Mucosa of stomach (tissue), 1 donor: Measurements from ENCODE around the gene PARD3.

Experiments used
- H3K27me3 ChIP-seq: one replicate; pipeline ENCODE4 v1.7.0; 2013; ENCODE audit warnings: mild to moderate bottlenecking, low read length; ENCODE audit not compliant: control insufficient read depth, insufficient read depth
- H3K36me3 ChIP-seq: one replicate; pipeline ENCODE4 v1.7.0; 2013; ENCODE audit warnings: low read length; ENCODE audit not compliant: control insufficient read depth, insufficient read depth
- H3K4me1 ChIP-seq: one replicate; pipeline ENCODE4 v1.7.0; 2013; ENCODE audit warnings: mild to moderate bottlenecking, low read length; ENCODE audit not compliant: control insufficient read depth, insufficient read depth
- H3K4me3 ChIP-seq: one replicate; pipeline ENCODE4 v1.7.0; 2013; ENCODE audit warnings: low read length
- H3K9ac ChIP-seq: one replicate; pipeline ENCODE4 v1.7.0; 2013; ENCODE audit warnings: mild to moderate bottlenecking, low read length, moderate library complexity
- H3K9me3 ChIP-seq: one replicate; pipeline ENCODE4 v1.7.0; 2013; ENCODE audit warnings: mild to moderate bottlenecking, low read length, moderate library complexity; ENCODE audit not compliant: control insufficient read depth
- donor health status: Pancreatic carcinoma.

PARD3 gene

DNA sequence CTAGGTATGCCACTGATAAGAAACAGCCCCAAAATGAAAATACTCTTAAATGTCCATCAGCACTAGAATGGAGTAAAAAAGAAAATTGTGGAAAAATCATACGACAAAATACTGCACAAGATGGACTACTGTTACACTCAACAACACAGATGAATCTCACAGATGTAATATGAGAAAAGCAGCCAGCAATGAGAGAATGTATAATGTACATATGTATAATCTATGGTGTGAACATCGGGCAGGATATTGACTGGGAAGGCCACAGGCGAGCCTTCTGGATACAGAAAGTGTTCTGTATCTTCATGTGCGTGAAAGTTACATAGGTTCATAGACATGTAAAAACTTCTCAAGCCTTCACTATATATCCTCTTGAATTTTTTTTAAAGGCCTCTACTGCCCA lies 212.6 kb downstream of the PARD3 start:
- no peak overlapping the region for H3K9ac ChIP-seq
- H3K36me3 ChIP-seq = no peaks in the 10 kb centered on the region
- H3K27me3 ChIP-seq = no peaks in the 10 kb centered on the region
- H3K4me3 ChIP-seq = no peak overlapping the region
- no peaks in the 10 kb centered on the region for H3K4me1 ChIP-seq
- H3K9me3 ChIP-seq = no peaks in the 10 kb centered on the region

DNA sequence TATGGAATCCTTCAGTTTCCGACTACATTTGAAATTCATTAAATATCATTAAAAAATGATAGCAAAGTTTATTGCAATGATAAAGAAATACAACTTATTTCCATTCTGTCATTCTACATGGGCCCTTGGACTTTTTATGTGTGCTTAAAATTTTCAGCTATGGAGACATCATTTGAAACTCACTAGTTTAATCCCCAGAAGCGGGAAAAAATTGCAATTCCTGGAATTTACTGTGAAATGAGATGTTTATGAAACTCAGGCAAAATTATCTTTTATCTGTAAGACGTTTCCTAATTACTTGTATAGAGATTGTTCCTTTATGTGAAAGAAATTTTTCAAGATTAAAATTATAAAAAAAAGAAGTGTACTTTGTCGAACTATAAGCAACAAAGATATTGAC lies 213.4 kb downstream of the PARD3 start:
- Histone ChIP-seq H3K9ac (no peak overlapping the region), H3K27me3 (no peaks in the 10 kb centered on the region), H3K9me3 (no peaks in the 10 kb centered on the region), H3K4me3 (no peak overlapping the region), H3K36me3 (no peaks in the 10 kb centered on the region), H3K4me1 (no peaks in the 10 kb centered on the region)

DNA sequence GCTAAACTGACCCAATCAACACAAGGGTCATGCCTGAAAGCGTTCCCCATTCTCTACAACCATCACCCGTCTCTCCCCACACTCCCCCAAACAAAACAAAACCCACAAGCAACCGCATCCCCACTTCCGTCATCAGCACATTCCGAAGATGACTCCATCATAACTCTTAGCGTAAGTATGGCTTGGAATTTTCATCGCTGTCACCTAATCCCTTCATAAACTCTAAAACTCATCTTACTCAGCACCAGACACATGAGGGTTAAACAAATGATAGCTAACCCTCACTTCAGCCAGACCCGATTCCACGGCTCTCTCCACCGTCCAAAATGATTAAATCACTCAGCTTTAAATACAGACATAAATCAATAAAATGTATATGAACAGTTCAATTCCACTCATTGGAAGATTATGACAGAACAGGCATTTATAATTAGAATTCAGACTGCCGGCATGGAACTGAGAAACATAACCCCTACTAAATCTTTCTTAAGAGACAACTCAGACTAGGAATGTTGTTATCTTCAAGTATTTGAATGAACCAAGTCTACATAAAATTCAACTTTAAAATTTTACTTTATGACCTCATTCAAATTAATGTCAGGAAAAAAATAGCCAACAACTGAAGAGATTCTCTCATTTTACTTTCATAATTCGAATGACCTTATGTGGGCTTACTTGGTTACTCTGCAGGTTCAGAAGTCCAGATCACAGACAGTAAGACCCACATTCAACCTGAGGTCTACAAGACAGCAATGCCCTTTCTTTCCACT lies 215.9 kb downstream of the PARD3 start:
- Histone ChIP-seq H3K9me3 (no peaks in the 10 kb centered on the region), H3K4me3 (no peak overlapping the region), H3K36me3 (no peaks in the 10 kb centered on the region), H3K27me3 (no peaks in the 10 kb centered on the region), H3K9ac (no peak overlapping the region), H3K4me1 (no peaks in the 10 kb centered on the region)

DNA sequence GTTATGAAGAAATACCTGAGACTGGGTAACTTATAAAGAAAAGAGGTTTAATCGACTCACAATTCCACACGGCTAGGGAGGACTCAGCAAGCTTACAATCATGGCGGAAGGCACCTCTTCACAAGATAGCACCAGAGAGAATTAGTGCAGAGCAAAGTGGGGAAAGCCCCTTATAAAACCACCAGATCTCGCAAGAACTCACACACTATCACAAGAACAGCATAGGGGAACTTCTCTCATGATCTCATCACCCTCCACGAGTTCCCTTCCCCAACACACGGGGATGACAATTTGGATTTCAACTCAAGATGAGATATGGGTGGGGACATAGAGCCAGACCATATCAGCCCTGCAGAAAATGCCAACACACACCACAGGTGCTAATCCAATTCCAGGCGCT lies 218.7 kb downstream of the PARD3 start:
- H3K4me1 ChIP-seq = no peaks in the 10 kb centered on the region
- H3K9ac ChIP-seq = no peak overlapping the region
- no peaks in the 10 kb centered on the region for H3K36me3 ChIP-seq
- H3K4me3 ChIP-seq = no peak overlapping the region
- H3K9me3 ChIP-seq = no peaks in the 10 kb centered on the region
- no peaks in the 10 kb centered on the region for H3K27me3 ChIP-seq

DNA sequence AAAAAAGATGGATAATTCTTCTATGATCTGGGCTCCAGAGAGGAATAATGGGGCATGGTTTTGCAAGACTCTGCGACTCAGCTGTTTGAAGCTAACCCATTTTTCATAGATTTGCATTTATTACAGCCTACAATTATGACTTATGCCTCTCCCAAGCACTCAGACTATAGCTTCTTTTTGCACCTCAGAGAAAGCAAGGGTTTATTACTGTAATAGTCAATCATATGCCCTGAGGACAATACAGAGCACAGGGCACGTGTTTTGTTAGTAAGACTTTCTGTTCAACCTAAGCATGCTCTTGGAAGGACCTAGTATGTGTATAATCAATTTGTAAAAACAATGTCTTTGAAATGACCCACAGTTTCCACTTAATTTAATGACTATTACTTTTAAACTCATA lies 221.2 kb downstream of the PARD3 start:
- H3K4me1 ChIP-seq = no peaks in the 10 kb centered on the region
- H3K36me3 ChIP-seq = no peaks in the 10 kb centered on the region
- H3K4me3 ChIP-seq = no peak overlapping the region
- no peaks in the 10 kb centered on the region for H3K9me3 ChIP-seq
- no peak overlapping the region for H3K9ac ChIP-seq
- no peaks in the 10 kb centered on the region for H3K27me3 ChIP-seq

DNA sequence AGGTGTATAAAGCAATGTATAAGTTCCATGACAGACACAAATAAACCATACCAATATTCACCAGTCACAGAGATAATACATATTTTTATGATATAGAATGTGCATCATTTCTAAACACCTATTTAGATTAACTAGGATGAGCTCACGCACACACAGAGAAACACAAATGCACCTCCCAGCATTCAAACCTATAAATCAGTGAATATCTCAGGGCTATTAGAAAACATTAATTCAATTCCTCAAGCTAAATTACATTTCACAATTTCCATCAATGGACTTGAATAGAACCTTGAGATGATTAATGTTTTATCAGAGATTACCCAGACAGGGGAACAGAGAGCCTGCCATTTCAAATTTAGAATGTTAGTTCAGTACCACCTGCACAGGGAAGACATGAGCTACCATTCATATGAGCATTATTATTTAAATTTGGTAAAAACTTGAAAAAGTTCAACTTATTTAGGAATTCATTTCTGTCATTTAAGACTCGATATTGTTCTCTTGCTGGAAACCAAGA lies 221.7 kb downstream of the PARD3 start:
- no peaks in the 10 kb centered on the region for H3K9me3 ChIP-seq

DNA sequence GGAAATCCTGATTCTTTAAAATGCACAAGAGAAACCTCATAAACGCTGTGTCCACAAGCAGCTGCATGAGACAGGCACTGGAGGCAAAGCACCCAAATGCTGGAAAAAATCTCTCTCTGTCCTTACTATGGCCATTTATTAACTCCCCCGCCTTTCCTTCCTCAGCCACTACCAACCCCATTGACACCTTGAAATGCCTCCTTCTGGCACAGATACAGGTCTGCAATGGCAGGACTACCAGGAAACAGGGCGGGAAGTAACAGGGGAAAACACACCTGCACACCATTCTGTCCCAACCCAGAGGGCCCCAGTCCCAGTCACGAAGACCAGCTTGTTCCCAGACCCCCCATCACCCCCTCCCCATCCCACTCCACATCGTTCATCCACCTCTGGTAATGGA lies 224.3 kb downstream of the PARD3 start:
- no peaks in the 10 kb centered on the region for H3K9me3 ChIP-seq
- no peaks in the 10 kb centered on the region for H3K36me3 ChIP-seq
- no peaks in the 10 kb centered on the region for H3K4me1 ChIP-seq
- no peaks in the 10 kb centered on the region for H3K27me3 ChIP-seq
- H3K9ac ChIP-seq = no peak overlapping the region
- no peak overlapping the region for H3K4me3 ChIP-seq

More for the DNA sequence above, 221.7 kb downstream of the PARD3 start:
- Histone ChIP-seq H3K36me3 (no peaks in the 10 kb centered on the region), H3K4me3 (no peak overlapping the region), H3K4me1 (no peaks in the 10 kb centered on the region), H3K27me3 (no peaks in the 10 kb centered on the region), H3K9ac (no peak overlapping the region)

DNA sequence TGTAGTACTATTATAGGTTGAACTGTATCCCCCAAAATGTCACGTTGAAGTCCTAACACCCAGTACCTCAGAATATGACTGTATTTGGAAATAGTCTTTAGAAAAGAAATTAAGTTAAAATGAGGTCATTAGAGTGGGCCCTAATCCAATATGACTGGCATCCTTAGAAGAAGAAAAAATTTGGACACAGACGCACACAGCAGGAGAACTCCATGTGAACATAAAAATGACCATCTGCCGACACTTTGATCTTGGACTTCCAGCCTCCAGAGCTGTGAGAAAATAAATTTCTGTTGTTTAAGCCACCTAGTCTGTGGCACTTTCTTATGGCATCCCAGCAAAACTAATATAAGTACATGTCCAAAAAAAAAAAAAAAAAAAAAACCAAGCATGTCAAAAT lies 225.8 kb downstream of the PARD3 start:
- Histone ChIP-seq H3K4me3 (no peak overlapping the region), H3K9me3 (no peaks in the 10 kb centered on the region), H3K9ac (no peak overlapping the region), H3K36me3 (no peaks in the 10 kb centered on the region), H3K27me3 (no peaks in the 10 kb centered on the region), H3K4me1 (peaks cover 1% of the 10 kb centered on the region)

DNA sequence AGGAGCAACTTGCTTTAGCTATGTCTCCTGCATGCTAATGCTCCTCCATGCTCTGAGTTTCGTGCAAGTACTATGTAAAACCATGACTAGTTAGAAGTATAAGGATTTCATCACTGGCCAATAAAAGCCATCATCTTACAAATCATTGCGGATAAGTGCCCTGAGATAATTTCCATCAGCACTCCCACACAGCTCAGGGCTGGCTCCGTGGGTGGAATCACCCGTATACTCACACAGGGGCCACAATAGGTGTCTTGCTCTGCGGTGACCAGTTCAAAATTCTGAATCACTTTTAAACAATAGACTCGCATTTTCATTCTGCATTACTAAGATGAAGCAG lies 227.4 kb downstream of the PARD3 start:
- no peaks in the 10 kb centered on the region for H3K36me3 ChIP-seq
- H3K27me3 ChIP-seq = no peaks in the 10 kb centered on the region
- no peak overlapping the region for H3K9ac ChIP-seq
- H3K4me1 ChIP-seq = peaks cover 10% of the 10 kb centered on the region
- H3K4me3 ChIP-seq = no peak overlapping the region
- no peaks in the 10 kb centered on the region for H3K9me3 ChIP-seq

DNA sequence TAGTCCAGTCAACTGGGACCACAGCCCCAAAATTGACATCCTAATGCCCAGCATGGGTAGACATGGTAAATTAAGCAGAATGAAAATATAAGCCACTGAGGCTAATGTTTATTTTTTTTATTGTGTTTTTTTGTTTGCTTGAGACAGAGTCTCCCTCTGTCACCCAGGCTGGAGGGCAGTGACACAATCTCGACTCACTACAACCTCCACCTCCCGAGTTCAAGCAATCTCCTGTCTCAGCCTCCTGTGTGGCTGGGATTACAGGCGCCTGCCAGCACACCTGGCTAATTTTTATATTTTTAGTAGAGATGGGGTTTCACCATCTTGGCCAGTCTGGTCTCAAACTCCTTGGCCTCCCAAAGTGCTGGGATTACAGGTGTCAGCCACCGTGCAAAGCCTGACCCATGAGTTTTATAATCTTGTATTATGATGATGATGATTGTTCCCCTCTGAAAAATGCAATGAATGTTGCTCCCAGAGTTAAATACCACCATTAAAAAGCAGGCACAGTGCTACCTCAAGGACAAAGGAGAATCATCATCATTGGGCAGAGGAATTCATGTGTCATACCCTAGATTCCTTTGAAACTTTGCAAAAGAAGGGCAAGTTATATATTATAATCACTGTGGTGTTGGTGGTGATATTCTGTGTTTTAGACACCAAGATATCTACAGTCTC lies 228.0 kb downstream of the PARD3 start:
- H3K4me1 ChIP-seq = peaks cover 10% of the 10 kb centered on the region
- no peaks in the 10 kb centered on the region for H3K36me3 ChIP-seq
- no peaks in the 10 kb centered on the region for H3K9me3 ChIP-seq
- H3K27me3 ChIP-seq = no peaks in the 10 kb centered on the region
- H3K9ac ChIP-seq = no peak overlapping the region
- H3K4me3 ChIP-seq = no peak overlapping the region

DNA sequence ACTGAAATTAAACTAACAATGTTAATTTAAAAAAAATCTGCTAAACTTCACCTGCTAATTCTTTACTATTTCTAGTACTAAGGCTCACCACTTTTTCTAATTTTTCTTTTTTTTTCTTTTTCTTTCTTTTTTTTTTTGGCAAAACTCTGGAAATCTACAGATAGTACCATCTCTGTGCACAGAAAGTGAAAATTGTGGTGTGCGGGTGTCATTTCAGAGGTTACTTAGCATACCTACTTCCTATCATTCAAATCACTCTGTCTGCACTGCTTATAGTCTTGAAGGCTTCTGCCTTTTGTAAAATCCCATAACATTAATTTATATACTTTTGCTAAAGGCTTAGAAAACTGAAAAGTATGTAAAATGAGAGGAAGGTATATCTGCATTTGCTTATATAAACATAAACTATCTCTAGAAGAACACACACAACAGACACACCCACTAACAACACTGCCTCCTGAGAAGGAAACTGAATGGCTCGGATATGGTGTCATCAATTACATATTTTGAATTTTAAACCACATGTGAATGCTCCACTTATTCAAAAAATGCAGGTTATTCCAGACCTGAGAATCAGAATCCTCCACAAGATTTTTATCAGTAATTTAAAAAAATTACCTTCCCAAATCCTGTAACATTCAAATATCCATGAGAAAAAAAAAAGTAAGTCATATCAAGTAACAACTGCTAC lies 229.5 kb downstream of the PARD3 start:
- no peaks in the 10 kb centered on the region for H3K36me3 ChIP-seq
- H3K4me1 ChIP-seq = peaks cover 10% of the 10 kb centered on the region
- H3K9ac ChIP-seq = no peak overlapping the region
- H3K9me3 ChIP-seq = no peaks in the 10 kb centered on the region
- H3K4me3 ChIP-seq = no peak overlapping the region
- H3K27me3 ChIP-seq = no peaks in the 10 kb centered on the region

DNA sequence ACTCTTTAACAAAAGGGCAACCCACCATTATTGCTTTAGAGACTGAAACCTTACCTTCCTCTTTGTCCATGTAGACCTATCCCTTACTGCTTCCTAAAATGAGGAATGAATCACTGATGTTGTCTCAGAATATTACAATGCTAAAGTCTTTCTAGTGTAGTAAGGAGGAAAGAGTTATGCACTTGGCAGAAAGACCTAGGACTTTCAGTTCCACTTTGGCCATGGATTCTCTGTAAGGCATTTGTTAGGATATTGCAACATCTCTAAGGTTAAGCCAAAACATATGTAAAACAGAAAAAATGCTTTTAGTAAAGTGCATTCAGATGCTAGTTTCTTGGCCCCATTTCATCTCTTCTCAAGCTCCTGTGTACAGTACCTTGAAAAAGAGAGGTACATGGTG lies 230.9 kb downstream of the PARD3 start:
- no peaks in the 10 kb centered on the region for H3K27me3 ChIP-seq
- H3K4me3 ChIP-seq = no peak overlapping the region
- no peaks in the 10 kb centered on the region for H3K9me3 ChIP-seq
- H3K36me3 ChIP-seq = no peaks in the 10 kb centered on the region
- H3K9ac ChIP-seq = no peak overlapping the region
- peaks cover 13% of the 10 kb centered on the region for H3K4me1 ChIP-seq
